HEK293 (cell line): Measurements from ENCODE around the gene MRPS18A.

ENCODE experiments used
- GLI4 ChIP-seq: fragments of 450-650 bp; formaldehyde crosslinking; IDR thresholded peaks from 2 replicates; pipeline ENCODE4 v1.5.1; 2016; ENCODE audit warnings: missing biosample characterization, missing genetic modification characterization
- HOXD13 ChIP-seq: sonication (generic); formaldehyde crosslinking; IDR thresholded peaks from 2 replicates; pipeline ENCODE4 v1.8.0; 2022; ENCODE audit warnings: missing genetic modification reagents, borderline replicate concordance
- KLF1 ChIP-seq: fragments of 450-650 bp; formaldehyde crosslinking; IDR thresholded peaks from 2 replicates; pipeline ENCODE4 v1.5.1; 2016; ENCODE audit warnings: missing biosample characterization, missing genetic modification characterization
- MZF1 ChIP-seq: fragments of 450-650 bp; formaldehyde crosslinking; IDR thresholded peaks from 2 replicates; pipeline ENCODE4 v1.5.1; 2017; ENCODE audit warnings: missing biosample characterization, missing genetic modification characterization, borderline replicate concordance
- PATZ1 ChIP-seq: fragments of 450-650 bp; formaldehyde crosslinking; IDR thresholded peaks from 2 replicates; pipeline ENCODE4 v1.5.1; 2016; ENCODE audit warnings: missing biosample characterization, missing genetic modification characterization
- REPIN1 ChIP-seq: fragments of 450-650 bp; formaldehyde crosslinking; IDR thresholded peaks from 2 replicates; pipeline ENCODE4 v1.5.1; 2017; ENCODE audit warnings: missing biosample characterization, missing genetic modification characterization, low read depth
- WT1 ChIP-seq: fragments of 450-650 bp; formaldehyde crosslinking; IDR thresholded peaks from 2 replicates; pipeline ENCODE4 v1.5.1; 2016; ENCODE audit warnings: missing biosample characterization, missing genetic modification characterization
- YY2 ChIP-seq: fragments of 450-650 bp; formaldehyde crosslinking; IDR thresholded peaks from 2 replicates; pipeline ENCODE4 v1.5.1; 2016; ENCODE audit warnings: missing biosample characterization, missing genetic modification characterization
- ZBTB11 ChIP-seq: fragments of 450-650 bp; formaldehyde crosslinking; conservative IDR thresholded peaks from 2 replicates; pipeline ENCODE4 v1.5.1; 2016; ENCODE audit warnings: low read depth, missing biosample characterization, missing genetic modification characterization
- ZBTB21 ChIP-seq: fragments of 450-650 bp; formaldehyde crosslinking; IDR thresholded peaks from 2 replicates; pipeline ENCODE4 v1.5.1; 2017; ENCODE audit warnings: missing biosample characterization, missing genetic modification characterization
- ZFHX2 ChIP-seq: fragments of 450-650 bp; formaldehyde crosslinking; conservative IDR thresholded peaks from 2 replicates; pipeline ENCODE4 v1.5.1; 2016; ENCODE audit warnings: missing biosample characterization, missing genetic modification characterization
- ZFP41 ChIP-seq: fragments of 450-650 bp; formaldehyde crosslinking; IDR thresholded peaks from 2 replicates; pipeline ENCODE4 v1.5.1; 2016; ENCODE audit warnings: missing biosample characterization, missing genetic modification characterization, borderline replicate concordance
- ZFP69B ChIP-seq: fragments of 450-650 bp; formaldehyde crosslinking; IDR thresholded peaks from 2 replicates; pipeline ENCODE4 v1.5.1; 2016; ENCODE audit warnings: missing biosample characterization, missing genetic modification characterization
- ZNF114 ChIP-seq: fragments of 450-650 bp; formaldehyde crosslinking; IDR thresholded peaks from 2 replicates; pipeline ENCODE4 v1.5.0; 2017; ENCODE audit warnings: missing biosample characterization, missing genetic modification characterization
- ZNF146 ChIP-seq: fragments of 450-650 bp; formaldehyde crosslinking; IDR thresholded peaks from 2 replicates; pipeline ENCODE4 v1.5.1; 2016; ENCODE audit warnings: missing biosample characterization, missing genetic modification characterization
- ZNF18 ChIP-seq: fragments of 450-650 bp; formaldehyde crosslinking; IDR thresholded peaks from 2 replicates; pipeline ENCODE4 v1.5.1; 2016; ENCODE audit warnings: missing biosample characterization, missing genetic modification characterization
- ZNF19 ChIP-seq: fragments of 450-650 bp; formaldehyde crosslinking; IDR thresholded peaks from 2 replicates; pipeline ENCODE4; 2016; ENCODE audit warnings: missing biosample characterization, missing genetic modification characterization, low read depth
- ZNF23 ChIP-seq: fragments of 450-650 bp; formaldehyde crosslinking; IDR thresholded peaks from 2 replicates; pipeline ENCODE4 v1.5.1; 2016; ENCODE audit warnings: missing biosample characterization, missing genetic modification characterization, borderline replicate concordance
- ZNF248 ChIP-seq: fragments of 450-650 bp; formaldehyde crosslinking; IDR thresholded peaks from 2 replicates; pipeline ENCODE4 v1.5.1; 2017; ENCODE audit warnings: missing biosample characterization, missing genetic modification characterization
- ZNF362 ChIP-seq: fragments of 450-650 bp; formaldehyde crosslinking; IDR thresholded peaks from 2 replicates; pipeline ENCODE4 v1.5.1; 2016; ENCODE audit warnings: missing biosample characterization, missing genetic modification characterization
- ZNF426 ChIP-seq: fragments of 450-650 bp; formaldehyde crosslinking; IDR thresholded peaks from 2 replicates; pipeline ENCODE4 v1.5.1; 2017; ENCODE audit warnings: missing biosample characterization, missing genetic modification characterization, mild to moderate bottlenecking, inconsistent platforms, moderate library complexity
- ZNF510 ChIP-seq: fragments of 450-650 bp; formaldehyde crosslinking; IDR thresholded peaks from 2 replicates; pipeline ENCODE4 v1.5.1; 2018; ENCODE audit warnings: mild to moderate bottlenecking, missing genetic modification characterization, missing biosample characterization; ENCODE audit not compliant: insufficient replicate concordance
- ZNF549 ChIP-seq: fragments of 450-650 bp; IDR thresholded peaks from 2 replicates; pipeline ENCODE4 v1.5.1; 2018; ENCODE audit warnings: missing biosample characterization, missing genetic modification characterization, mild to moderate bottlenecking, inconsistent platforms, moderate library complexity
- ZNF600 ChIP-seq: fragments of 450-650 bp; formaldehyde crosslinking; IDR thresholded peaks from 2 replicates; pipeline ENCODE4 v1.5.1; 2016; ENCODE audit warnings: missing biosample characterization, missing genetic modification characterization
- ZNF621 ChIP-seq: fragments of 450-650 bp; formaldehyde crosslinking; IDR thresholded peaks from 2 replicates; pipeline ENCODE4 v1.5.1; 2017; ENCODE audit warnings: missing biosample characterization, missing genetic modification characterization
- ZNF670 ChIP-seq: fragments of 450-650 bp; formaldehyde crosslinking; IDR thresholded peaks from 2 replicates; pipeline ENCODE4 v1.5.1; 2016; ENCODE audit warnings: missing biosample characterization, missing genetic modification characterization, low read depth
- ZNF704 ChIP-seq: fragments of 450-650 bp; formaldehyde crosslinking; IDR thresholded peaks from 2 replicates; pipeline ENCODE4 v1.5.1; 2016; ENCODE audit warnings: missing biosample characterization, missing genetic modification characterization
- ZNF76 ChIP-seq: fragments of 450-650 bp; formaldehyde crosslinking; IDR thresholded peaks from 2 replicates; pipeline ENCODE4; 2016; ENCODE audit warnings: low read depth, missing biosample characterization, missing genetic modification characterization, borderline replicate concordance
- ZSCAN30 ChIP-seq: fragments of 450-650 bp; IDR thresholded peaks from 2 replicates; pipeline ENCODE4 v1.5.1; 2018; ENCODE audit warnings: missing biosample characterization, mild to moderate bottlenecking, missing genetic modification characterization, moderate library complexity
- ZSCAN5A ChIP-seq: fragments of 450-650 bp; formaldehyde crosslinking; IDR thresholded peaks from 2 replicates; pipeline ENCODE4 v1.5.1; 2016; ENCODE audit warnings: missing biosample characterization, missing genetic modification characterization

Gene MRPS18A

DNA sequence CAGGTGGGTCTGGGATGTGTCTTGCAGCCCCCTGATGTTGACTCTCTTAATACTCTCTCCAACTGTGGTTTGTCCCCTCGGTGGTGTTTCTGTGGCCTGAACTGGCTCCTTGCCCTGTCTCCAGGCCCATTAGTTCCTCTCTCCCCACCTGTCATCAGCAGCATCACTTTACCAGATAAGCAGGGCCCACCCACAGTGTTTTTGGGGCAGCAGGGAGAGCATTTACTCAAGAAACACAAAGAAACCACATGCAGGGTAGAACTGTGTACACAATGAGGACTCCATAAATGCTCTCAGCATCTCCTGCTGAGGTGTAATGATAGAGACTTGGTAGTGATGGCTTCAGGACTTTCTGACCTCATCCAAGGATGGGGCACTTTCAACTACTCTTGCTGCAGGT is 20.2 kb upstream of the MRPS18A start (continued):
- TF ChIP-seq GLI4 (tag by site-specific recombination) (no peak), MZF1 (tag by site-specific recombination) (no peak), HOXD13 (CRISPR knock-in tag) (no peak), ZNF248 (no peak), ZNF362 (tag by site-specific recombination) (no peak), ZFHX2 (peak; percentile 65), ZNF510 (tag by site-specific recombination) (no peak), ZNF426 (tag by site-specific recombination) (no peak), ZSCAN5A (tag by site-specific recombination) (no peak), ZNF19 (tag by site-specific recombination) (no peak), ZFP41 (no peak), ZBTB21 (tag by site-specific recombination) (peak; percentile 56; the same call in 1 of the 2 replicates), ZNF146 (tag by site-specific recombination) (no peak), ZNF18 (tag by site-specific recombination) (no peak), ZNF114 (tag by site-specific recombination) (no peak), ZSCAN30 (tag by site-specific recombination) (peak; percentile 85), ZNF704 (no peak), ZNF621 (tag by site-specific recombination) (no peak), ZNF76 (no peak), REPIN1 (tag by site-specific recombination) (no peak), PATZ1 (tag by site-specific recombination) (peak; percentile 74), KLF1 (tag by site-specific recombination) (peak; percentile 49; the same call in 1 of the 2 replicates), ZNF670 (tag by site-specific recombination) (no peak), ZBTB11 (no peak), ZFP69B (no peak), ZNF549 (no peak), ZNF23 (tag by site-specific recombination) (no peak), WT1 (tag by site-specific recombination) (peak; percentile 93), YY2 (tag by site-specific recombination) (no peak), ZNF600 (tag by site-specific recombination) (no peak)
